NCI-H2081 (cell line): ENCODE measurements around the gene ANXA4.

ENCODE experiments used
- DNase-seq, 2 experiments: peaks; one replicate each; lab custom pipeline; 2025; lab: John Stamatoyannopoulos, UW

The ANXA4 gene

DNA sequence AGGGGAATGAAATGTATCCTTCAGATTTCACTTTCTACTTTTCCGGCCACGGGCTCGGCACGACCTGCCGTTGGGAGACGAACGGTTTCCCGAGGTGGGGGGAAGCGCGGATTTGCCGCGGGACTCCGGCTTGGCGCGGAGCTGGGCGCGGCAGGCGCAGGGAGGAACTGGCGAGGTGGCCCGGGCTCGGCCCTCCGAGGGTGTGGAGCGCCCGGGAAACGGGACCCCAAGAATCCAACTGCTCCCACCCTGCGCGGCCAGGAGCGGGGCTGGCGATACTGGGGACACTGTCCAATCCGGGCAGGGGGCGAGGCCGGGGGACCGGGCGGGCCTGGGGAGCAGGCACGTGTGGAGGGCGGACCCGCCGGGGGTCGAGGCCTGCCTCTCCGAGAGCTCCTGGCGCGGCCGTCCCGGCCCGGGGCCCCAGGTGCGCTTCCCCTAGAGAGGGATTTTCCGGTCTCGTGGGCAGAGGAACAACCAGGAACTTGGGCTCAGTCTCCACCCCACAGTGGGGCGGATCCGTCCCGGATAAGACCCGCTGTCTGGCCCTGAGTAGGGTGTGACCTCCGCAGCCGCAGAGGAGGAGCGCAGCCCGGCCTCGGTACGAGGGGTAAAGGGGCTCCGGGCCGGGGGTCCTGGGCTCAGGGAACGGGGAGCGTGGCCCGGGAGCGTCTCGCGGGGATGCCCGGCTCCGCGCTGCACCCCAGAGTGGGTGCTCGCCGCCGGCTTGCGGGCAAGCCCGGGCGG is at the start of gene ANXA4:
TSS of gene ANXA4 (plus strand) at position 560 of the 747 bp plus-strand sequence. CDS start 39,432 bp downstream, outside the sequence.
- peak in 1 of 2 experiments; percentile 22 for DNase-seq

DNA sequence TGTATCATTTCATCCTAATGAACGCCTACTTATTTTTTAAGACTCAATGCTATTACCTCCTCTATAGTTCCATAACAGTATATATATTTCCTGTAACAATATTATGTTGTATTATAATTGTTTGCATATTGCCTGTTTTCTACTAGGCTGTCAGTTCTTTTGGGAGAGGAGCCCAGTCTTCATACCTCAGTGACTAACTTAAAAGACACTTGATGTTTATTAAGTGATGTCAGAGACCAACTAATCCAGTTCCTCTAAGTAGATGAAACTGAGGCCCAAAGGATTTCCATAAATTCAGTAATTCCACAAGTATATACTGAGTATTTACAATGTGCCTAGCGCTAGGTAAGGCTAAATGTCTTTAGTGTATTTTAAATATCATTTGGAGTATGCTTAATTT is 49.5 kb upstream of the ANXA4 start:
- DNase-seq = no peak

DNA sequence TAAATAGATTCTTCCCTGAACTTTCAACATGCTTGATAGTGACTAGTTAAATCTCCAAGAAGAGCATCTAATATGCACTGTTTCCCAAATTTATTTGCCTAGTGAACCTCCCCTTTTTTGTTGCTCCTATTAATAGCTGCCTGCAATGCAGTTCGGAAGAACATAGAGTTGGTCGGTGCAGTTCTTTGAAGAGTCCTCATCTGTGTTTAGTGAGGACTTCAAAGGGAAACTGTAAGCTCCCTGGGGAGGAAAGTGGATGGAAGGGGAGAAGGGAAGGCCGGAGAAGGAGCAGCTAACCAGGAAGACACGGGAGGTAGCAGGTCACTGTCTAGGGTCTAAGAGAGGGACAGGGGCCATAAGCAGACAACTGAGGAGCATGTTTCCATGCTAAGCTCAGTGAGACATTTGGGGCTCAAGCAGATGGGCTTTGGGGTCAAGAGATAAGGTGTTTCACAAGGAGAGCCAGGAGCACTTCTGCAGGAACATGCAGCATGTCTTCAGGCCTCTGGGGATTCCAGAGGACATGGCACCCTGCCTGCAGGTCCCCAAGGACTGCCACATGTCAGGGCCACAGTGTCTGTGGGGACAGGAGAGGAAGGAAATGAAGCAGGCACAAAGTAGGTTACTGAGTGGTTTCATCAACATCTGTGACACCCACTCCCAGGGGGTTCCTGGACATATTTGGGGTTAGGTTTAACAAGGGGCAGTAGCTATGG is 48.7 kb upstream of the ANXA4 start:
- DNase-seq = no peak

DNA sequence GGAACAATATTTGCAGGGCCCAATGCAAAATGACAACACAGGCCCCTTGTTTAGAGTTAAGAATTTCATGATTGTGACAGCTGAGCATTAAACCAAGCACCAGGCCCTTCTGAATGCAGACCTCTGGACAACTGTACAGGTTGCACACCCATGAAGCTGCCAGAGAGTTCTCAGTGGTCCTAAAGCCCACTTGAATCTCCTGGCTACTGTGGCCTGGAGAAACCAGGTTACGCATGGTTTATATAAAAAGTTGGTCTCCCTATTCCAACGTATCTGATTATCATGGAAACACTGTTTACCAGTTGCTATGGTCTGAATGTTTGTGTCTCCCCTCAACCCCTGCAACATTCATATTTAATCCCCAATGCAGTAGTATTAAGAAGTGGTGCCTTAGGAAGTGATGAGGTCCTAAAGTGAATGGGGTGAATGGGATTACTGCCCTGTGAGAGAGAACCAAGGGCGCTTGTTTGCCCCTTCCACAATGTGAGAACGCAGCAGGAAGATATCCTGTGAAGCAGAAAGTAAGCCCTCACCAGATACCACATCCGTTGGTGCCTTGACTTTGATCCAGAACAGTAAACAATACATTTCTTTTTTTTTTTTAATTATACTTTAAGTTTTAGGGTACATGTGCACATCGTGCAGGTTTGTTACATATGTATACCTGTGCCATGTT is 48.0 kb upstream of the ANXA4 start:
- no peak for DNase-seq

DNA sequence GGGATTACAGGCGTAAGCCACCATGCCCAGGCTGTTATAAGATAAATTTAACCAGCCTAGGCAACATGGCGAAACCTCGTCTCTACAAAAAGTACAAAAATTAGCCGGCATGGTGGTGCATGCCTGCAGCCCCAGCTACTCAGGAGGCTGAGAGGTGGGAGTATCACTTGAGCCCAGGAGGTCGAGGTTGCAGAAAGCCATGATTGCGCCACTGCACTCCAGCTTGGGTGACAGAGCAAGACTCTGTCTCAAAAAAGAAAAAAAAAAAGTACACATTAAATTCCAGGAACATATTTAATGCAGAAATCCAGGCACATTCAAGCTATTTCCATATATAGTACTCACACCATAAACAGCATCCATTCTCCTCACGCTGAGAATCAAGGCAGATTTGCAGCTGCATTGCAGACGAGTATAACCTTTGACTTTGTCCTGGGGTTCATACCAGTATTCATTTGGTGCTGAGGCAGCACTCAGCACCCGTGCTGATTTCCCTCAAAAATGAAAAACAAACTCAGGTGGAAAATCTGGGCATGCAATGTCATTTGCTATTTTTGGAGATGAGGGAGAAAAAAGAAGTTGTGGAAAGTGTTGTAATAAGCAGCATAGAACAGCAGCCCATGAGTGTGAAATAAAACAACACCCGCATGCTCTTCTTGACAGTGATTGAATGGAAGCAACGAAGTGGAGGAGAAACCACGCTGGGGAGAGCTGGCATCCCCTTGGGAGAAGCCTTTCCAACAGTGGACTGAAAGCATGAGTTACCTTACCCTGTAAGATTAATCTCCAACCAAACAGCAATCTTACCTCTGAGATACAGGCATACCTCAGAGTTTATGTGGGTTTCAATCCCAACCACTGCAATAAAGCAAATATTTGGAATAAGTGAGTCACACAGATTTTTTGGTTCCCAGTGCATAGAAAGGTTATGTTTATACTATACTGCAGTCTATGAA is 46.8 kb upstream of the ANXA4 start:
- no peak for DNase-seq

DNA sequence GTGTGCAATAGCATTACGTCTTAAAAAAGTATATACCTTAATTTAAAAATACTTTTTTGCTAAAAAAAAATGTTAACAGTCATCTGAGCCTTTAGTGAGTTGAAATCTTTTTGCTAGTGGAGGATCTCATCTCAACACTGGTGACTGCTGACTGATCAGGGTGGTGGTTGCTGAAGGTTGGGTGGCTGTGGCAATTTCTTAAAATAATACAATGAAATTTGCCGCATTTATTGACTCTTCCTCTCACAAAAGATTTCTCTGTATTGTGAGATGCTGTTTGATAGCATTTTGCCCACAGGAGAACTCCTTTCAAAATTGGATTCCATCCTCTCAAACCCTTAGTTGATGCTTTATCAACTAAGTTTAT is 46.1 kb upstream of the ANXA4 start:
- no peak for DNase-seq

DNA sequence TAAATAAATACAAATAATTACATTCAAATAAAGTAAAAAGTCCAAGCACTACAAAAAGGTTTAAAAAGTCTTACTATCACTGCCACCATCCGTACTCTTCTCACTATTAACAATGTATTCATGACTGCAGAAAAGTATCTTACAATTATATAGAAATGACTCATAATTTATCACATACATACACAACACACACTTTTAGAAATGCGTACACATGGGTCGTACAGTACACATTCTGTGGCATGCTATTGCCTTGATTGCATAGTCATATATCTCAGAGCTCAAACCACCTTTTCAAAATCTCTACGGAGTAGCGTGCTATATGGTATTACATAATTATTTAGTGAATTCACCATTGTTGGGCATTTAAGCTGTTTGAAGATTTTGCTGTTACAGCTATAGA is 41.6 kb upstream of the ANXA4 start:
- DNase-seq = no peak

DNA sequence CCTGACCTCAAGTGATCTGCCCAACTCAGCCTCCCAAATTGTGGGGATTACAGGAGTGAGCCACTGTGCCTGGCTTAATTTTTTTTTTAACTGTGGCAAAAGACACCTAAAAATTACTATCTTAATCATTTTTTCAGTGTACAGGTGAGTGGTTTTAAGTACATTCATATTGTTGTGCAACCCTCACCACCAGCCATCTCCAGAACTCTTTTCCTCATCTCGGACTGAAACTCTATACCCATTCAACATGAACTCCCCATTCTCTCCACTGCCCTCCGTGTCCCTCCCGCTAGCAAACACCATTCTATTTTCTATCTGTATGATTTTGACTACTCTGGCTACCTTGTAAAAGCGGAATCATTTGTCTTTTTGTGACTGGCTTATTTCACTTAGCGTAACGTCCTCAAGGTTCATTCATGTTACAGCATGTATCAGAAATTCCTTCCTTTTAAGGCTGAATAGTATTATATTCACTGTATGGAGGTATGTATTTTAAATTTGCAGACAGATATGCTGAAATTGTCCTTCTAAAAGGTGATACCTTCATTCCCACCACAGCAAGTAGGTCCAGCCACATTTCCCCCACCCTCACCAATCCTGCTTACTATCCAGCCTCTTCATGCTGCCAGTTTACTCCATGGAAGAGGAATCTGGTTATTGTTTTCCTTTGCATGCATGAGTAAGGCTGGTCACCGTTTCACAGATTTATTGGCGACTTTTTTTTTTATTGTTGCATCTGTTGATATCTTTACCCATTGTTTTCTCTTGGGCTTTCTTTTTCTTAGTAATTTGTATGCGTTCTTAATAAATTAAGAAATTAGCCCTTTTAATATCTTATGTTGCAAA is 40.6 kb upstream of the ANXA4 start:
- DNase-seq = no peak

DNA sequence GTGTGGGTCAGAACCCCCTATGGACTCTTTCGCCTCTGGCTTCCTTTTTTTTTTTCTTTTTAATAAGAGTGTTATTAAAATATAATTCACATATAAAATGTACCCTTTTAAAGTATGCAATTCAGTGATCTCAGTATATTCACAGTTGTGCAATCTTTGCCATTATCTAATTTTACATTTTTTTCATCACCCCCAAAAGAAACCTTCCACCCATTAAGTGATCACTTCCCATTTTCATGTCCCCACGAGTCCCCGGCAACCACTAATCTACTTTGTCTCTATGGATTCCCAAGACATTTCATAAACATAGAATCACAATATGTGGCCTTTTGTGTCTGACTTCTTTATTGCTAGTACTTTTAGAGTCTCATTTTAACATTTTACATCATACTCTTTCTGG is 38.7 kb upstream of the ANXA4 start:
- no peak for DNase-seq

DNA sequence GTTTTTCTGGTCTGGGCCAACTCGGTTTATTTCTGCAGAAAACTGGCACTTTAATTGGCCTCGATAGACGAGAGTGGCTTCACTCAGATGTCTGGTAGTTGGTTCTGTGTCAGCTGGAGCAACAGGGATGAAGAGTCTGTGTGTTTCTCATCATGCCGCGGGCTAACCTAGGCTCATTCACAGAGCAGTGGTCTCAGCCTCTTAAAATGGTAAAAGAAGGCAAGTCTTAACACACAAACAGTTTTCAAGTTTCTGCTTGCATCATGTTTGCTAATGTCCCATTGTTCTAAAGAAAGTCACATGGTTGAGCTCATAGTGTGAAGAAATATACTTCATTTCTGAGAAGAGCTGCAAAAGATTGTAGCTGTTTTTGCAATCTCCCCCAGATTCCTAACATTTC is 37.5 kb upstream of the ANXA4 start:
- no peak for DNase-seq

DNA sequence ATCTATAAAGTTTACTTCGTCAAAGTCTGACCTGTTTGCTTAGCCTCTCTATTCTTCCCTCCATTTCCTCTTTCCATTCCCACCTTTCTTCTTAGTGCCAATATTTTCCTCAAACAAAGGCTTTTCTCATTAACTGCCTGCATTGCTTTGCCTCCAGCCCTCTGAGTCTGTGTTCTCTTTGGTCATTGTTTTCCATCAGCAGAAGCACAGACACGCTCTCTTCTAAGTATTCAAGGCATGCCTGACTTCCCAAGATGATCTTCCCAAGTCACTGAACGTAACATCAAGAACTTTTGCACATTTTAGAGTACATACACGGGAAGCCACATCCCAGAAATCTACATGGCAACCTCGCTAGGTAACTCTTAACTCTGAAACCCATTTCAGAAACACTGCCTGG is 32.6 kb upstream of the ANXA4 start:
- DNase-seq = no peak

DNA sequence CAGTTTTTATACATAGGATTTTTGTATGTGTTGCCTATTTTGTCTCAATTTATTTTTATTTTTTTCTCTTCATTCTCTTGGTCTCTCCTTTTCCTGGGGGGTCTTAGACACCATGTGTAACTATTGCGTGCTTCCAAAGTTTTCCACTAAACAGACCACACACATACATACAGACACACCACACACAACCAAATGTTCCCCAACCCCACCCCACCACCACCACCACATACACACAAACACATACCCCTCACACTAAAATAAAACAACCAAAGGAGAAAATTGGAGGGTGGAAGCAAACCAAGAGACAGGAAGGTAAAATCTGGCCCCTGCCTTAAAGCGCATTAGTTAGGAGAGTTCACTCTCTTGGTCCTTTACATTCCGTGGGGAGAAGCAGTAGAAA is 30.0 kb upstream of the ANXA4 start:
- no peak for DNase-seq

DNA sequence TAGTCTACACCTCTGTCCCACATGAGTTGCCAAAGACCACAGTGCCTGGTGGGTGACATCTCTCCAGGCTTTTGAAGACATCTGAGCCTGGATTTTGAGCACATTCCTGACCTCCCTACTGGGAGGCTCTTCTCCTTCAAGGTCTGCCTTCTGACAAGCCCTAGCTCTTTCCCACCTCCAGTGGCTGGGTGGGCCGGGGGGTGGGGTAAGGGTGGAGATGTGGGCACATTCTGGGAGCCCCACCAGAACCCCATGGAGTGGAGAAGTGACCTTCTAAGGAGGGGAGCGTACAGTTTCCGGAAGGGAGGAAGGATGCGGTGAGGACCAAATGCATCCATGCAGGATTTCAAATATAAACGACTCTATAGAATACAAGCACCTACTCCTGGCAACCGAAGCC is 27.9 kb upstream of the ANXA4 start:
- DNase-seq = no peak

DNA sequence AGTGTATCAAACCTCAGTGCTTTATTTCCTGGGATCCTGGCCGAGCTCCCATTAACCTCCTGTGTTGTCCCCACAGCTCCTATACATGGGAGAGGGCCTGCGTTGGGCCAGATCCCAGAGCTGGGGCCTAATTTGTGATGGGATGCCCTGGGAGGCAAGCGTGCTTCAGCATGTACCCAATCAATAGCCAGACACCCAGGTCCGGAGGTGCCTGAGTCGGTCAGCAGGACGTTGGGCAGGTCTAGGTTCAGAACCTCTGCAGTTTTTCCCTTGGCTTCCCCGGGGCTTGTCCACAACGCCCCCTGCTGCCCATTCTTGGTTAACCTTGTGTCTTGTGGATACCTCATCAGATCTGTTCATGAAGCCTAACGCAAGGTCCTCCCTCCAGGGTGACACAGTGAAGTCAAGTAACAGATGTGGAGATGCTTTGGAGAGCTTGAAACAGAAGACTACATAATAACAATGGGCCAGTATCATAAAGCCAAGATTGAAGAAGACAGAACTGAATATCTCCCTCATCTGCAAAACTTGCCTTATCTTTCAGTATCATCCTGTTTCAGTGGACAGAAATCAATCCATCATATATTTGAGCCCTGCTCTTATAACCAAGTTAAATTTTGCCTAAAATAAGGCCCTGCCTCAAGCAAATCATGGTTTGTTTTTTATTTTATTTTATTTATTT is 27.3 kb upstream of the ANXA4 start:
- peak; percentile 20 to 46 for DNase-seq

DNA sequence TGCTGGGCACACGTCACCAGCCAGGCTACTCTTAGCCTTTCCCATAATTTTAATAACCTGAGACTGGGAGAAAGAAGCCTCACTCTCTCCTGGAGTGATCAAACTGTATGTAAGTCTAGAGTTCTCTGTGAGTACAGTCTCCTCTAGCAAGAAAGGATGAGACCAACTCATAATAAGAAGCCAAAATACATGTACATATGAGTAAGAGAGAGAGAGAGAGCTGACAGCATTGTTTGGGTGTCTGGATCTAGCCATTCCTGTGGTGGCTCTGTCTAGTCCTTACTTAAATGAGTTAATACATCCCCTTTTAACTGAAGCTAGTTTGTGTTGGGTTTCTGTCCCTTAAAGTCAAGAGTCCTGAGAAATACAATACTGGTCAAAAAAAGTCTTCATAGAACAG is 26.0 kb upstream of the ANXA4 start:
- DNase-seq = no peak

DNA sequence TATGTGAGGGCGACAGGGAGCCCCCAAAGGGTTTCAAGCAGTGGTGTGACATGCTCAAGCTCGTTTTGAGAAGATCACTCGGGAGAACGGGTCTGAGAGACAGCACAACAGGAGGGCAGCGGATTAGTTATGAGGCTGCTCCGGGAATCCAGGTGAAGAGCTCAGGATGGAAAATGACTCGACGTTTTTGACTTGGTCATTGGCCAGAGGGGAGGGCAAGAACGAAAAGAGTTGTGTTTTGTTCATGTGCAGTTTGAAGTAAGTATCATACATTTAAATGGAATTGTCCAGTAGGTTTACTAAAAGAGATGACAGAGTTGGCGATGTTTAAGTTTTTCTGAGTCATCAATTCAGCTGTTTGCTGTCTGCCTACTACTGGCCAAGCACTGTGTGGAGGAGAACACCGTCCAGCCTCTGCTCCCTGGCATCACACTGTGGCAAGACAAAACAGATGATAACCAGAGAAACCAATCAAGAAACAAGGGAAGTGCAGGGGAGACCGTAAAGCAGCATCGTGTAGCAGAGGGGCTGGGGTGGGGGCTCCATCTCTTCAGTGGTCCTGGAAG is 25.3 kb upstream of the ANXA4 start:
- DNase-seq = no peak

DNA sequence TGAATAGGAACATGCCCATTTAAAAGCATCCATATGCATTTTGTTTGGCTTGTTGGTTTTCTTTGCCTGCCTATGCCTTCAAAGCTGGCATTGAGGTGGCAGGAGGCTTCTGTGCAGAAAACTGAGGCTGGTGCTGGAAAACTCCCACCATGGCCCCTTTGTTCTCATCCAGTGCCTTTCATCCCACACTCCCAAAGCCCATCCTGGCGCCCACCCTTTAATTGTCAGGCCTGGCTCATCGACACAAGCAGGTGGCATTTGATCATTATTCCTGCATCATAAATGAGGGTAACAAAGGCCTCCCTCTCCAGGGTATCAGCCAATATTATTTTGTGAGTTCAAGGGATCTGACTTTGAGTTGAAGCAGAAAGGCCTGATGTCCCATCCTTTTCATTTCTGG is 24.7 kb upstream of the ANXA4 start:
- no peak for DNase-seq

DNA sequence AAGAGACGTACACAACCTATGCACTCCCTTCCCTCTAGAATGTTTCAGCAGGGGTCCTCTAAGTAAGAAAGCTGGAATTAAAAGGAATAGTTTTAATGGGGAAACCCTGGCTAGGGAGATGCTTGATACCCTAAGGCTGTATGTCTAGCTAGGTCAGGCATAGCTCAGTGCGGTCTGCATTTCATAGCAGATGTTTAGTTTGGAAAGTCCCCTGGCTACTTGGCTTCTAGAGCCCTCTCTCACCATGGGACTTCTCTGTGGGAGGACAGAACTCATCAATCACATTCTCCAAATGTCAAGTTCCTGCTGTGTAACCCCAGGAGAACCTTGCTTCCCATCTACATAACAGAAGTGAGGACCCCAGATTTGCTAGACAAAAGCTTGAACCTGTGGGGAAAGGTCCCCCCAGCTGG is 24.1 kb upstream of the ANXA4 start:
- no peak for DNase-seq

DNA sequence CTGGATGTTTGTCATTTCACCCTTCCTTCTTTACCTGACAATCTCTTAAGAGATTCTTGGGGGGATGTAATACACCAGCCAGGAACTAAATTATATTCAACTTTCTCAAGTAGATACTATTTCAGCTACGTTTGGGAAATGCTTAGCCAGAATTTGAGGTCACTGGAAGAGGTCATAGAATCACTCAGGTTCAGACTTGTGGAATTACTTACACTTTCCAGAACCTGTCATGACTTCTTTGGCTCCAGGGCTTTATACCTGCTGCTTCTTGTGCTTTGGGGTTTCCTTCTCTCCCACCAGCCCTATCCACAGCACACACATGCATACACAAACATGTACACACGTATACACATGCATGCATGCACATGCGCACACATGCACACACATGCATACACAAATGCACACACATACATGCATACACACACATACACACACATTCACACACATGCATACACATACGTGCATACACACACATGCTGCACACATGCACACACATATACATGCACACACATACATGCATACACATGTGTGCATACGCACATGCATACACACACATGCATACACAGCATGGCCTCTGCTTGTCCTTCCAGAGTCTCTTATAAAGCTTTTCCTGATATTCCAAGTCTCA is 23.5 kb upstream of the ANXA4 start:
- no peak for DNase-seq

DNA sequence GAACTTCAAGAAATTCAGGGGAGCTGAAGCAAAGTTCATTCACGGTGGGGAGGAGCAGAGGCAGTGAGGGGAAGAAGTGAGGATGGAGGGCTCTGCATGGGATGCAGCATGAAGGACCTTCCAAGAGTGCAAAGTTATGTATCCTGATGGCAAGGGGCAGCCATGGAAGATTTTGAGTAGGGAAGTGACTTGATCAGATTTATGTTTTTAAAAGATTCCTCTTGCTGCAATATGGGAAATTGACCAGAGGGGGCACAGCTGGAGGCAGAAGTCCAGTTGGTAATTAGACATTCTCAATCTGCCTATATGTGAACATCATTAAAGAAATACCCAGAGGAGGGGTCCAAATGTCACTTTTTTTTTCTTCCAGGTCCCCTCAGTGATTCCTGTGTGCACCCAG is 21.5 kb upstream of the ANXA4 start:
- DNase-seq = no peak
